Measurements from ENCODE around the gene DPP8. TPM values are rescaled to one million over a fixed set of nuclear protein-coding genes. Genes with fewer than 3 reads are reported as not detected.

Gene DPP8
- total RNA-seq, 5 donors from 2014 or later (not counting 1 experiment from before 2014, with no cell fraction given), result 43.9 to 56.5 (median 49.9) TPM

- Histone ChIP-seq H3K4me3 (ENCODE audit: control insufficient read depth in 1 of 2, extremely low read depth in 1 of 2, low read length in 1 of 2) (no peak overlapping the region), H3K36me3 (ENCODE audit: control insufficient read depth in 2 of 2, extremely low read depth in 1 of 2, insufficient read depth in 1 of 2, low read length in 1 of 2) (no peaks in the 10 kb centered on the region), H3K4me1 (ENCODE audit: control insufficient read depth in 1 of 2, extremely low read depth in 1 of 2, insufficient read depth in 2 of 2, low read length in 2 of 2) (peaks cover 0 to 12% of the 10 kb centered on the region in 2 experiments), H3K27ac (ENCODE audit: low read length) (no peak overlapping the region), H3K27me3 (replicated peaks in 1 of 2; ENCODE audit: control insufficient read depth in 2 of 2, extremely low read depth in 1 of 2, insufficient read depth in 2 of 2, low read length in 1 of 2) (peaks cover 11 to 72% of the 10 kb centered on the region in 2 experiments), H3K9me3 (no peaks in the 10 kb centered on the region)
- Mint-ChIP-seq H3K4me3 (no peak overlapping the region), H3K36me3 (no peaks in the 10 kb centered on the region), H3K9me3 (no peaks in the 10 kb centered on the region), H3K27ac (no peak overlapping the region), H3K27me3 (peaks cover 35 to 61% of the 10 kb centered on the region in 2 donors), H3K4me1 (peaks cover 6 to 12% (median 8%) of the 10 kb centered on the region in 3 donors)
- ATAC-seq (replicated peaks in 1 of 4) (no peak), DNase-seq (no peak)
- ChIA-PET CTCF (interaction anchor here in 1 of 2 donors (0.5 kb wide), 1 partner anchor 673 kb away, joined by 3 read pairs; no protein-coding TSS in a partner anchor), POLR2A (interaction anchor here in 1 of 2 donors (0.5 kb wide), 1 partner anchor 89 kb away, joined by 3 read pairs; the partner anchor contains the start of gene RNU5B-1)
- 79% methylated on average over 8 of the region's 8 CpGs for WGBS (ENCODE audit: insufficient coverage)
These were observed 123.9 kb downstream of the DPP8 start for GRCh38 chr15:65393557-65393956.

GRCh38 chr15:65393091-65393490 is 124.4 kb downstream of the DPP8 start:
- Histone ChIP-seq H3K27ac (ENCODE audit: low read length) (no peak overlapping the region), H3K36me3 (ENCODE audit: control insufficient read depth in 2 of 2, extremely low read depth in 1 of 2, insufficient read depth in 1 of 2, low read length in 1 of 2) (no peaks in the 10 kb centered on the region), H3K4me3 (ENCODE audit: control insufficient read depth in 1 of 2, extremely low read depth in 1 of 2, low read length in 1 of 2) (no peak overlapping the region), H3K27me3 (replicated peaks in 1 of 2; ENCODE audit: control insufficient read depth in 2 of 2, extremely low read depth in 1 of 2, insufficient read depth in 2 of 2, low read length in 1 of 2) (peaks cover 11 to 74% of the 10 kb centered on the region in 2 experiments), H3K4me1 (ENCODE audit: control insufficient read depth in 1 of 2, extremely low read depth in 1 of 2, insufficient read depth in 2 of 2, low read length in 2 of 2) (peaks cover 0 to 12% of the 10 kb centered on the region in 2 experiments), H3K9me3 (no peaks in the 10 kb centered on the region)
- DNase-seq (no peak), ATAC-seq (replicated peaks in 1 of 4) (no peak)
- Mint-ChIP-seq H3K36me3 (no peaks in the 10 kb centered on the region), H3K27ac (no peak overlapping the region), H3K4me3 (no peak overlapping the region), H3K4me1 (peaks cover 6 to 12% (median 8%) of the 10 kb centered on the region in 3 donors), H3K27me3 (peaks cover 35 to 57% of the 10 kb centered on the region in 2 donors), H3K9me3 (no peaks in the 10 kb centered on the region)
- 79% methylated on average over 10 of the region's 13 CpGs for WGBS (ENCODE audit: insufficient coverage)
- ChIA-PET POLR2A (no interaction called here), CTCF (no interaction called here)

Other genes starting within 250 kb of the DPP8 start
- gene PARP16, start 230.8 kb downstream of the DPP8 start, total RNA-seq, result 10 to 100 TPM; 16.2 to 23.3 (median 18.5) TPM
- gene RNU5A-1, start 221.6 kb downstream of the DPP8 start, total RNA-seq, result not detected
- 10 to 100 TPM in 3 of 5 donors, not detected in 2; 27.0 to 34.4 (median 32.6) TPM for gene RNU5B-1, start 213.0 kb downstream of the DPP8 start, total RNA-seq
- under 1 TPM in 1 of 5 donors, not detected in 4; 0.06 TPM for gene IGDCC3, start 139.7 kb downstream of the DPP8 start, total RNA-seq
- gene IGDCC4, start 94.7 kb downstream of the DPP8 start, total RNA-seq, result under 1 TPM in 4 of 5 donors, not detected in 1; 0.13 to 0.32 (median 0.15) TPM
- gene HACD3, start 12.8 kb upstream of the DPP8 start, total RNA-seq, result 10 to 100 TPM; 16.3 to 24.1 (median 20.9) TPM
- gene INTS14, start 93.4 kb upstream of the DPP8 start, total RNA-seq, result 10 to 100 TPM; 26.6 to 36.4 (median 34.4) TPM
- 1 to 10 TPM; 4.1 to 6.5 (median 5.0) TPM for gene SLC24A1, start 104.2 kb upstream of the DPP8 start, total RNA-seq

Data from T-cell (primary cell).